Vagina (tissue), 2 donors: Measurements from ENCODE around the gene ROR2. TPM values are rescaled to one million over a fixed set of nuclear protein-coding genes. Genes with fewer than 3 reads are reported as not detected.
A peak's percentile ranks its signal among the peaks of the same experiment; 100 is the strongest.

ENCODE experiments used
- DNase-seq, 2 donors: peaks; one replicate each; pipeline ENCODE4 v3.0.0-alpha.2; 2017; ENCODE audit errors: extremely low spot score in 2 of 2
- H3K27ac ChIP-seq: fragments of 200-600 bp; sonication (generic); one replicate; pipeline ENCODE4 v1.5.1; 2019
- H3K27me3 ChIP-seq: fragments of 200-600 bp; sonication (generic); one replicate; pipeline ENCODE4 v1.5.1; 2019
- H3K36me3 ChIP-seq, 2 donors: fragments of 200-600 bp; sonication (generic); one replicate each; pipeline ENCODE4 v1.5.1; 2017 to 2019
- H3K4me1 ChIP-seq: fragments of 200-600 bp; sonication (generic); one replicate; pipeline ENCODE4 v1.5.1; 2019
- H3K4me3 ChIP-seq, 2 donors: fragments of 200-600 bp; sonication (generic); 1 replicate in 1 of 2; 2 replicates in 1 of 2; pipeline ENCODE4 v1.5.1; 2016 to 2019
- H3K9me3 ChIP-seq: fragments of 200-600 bp; sonication (generic); one replicate; pipeline ENCODE4 v1.5.1; 2019
- CTCF ChIP-seq, 3 experiments: fragments of 450-650 bp in 2 of 3; fragments of 200-600 bp in 1 of 3; sonication (generic) in 1 of 3; IDR thresholded peaks; one replicate each; pipeline ENCODE4 v1.5.1; 2017 to 2019; ENCODE audit warnings: antibody characterized with exemption in 3 of 3, mild to moderate bottlenecking in 2 of 3, moderate library complexity in 2 of 3
- POLR2A ChIP-seq, 2 donors: fragments of 450-650 bp; IDR thresholded peaks; one replicate each; pipeline ENCODE4 v1.6.1; 2017; ENCODE audit warnings: antibody characterized with exemption in 2 of 2, mild to moderate bottlenecking in 2 of 2, moderate library complexity in 2 of 2
- POLR2AphosphoS5 ChIP-seq, 2 donors: sonication (generic); formaldehyde crosslinking; IDR thresholded peaks; one replicate each; pipeline ENCODE4 v1.9.0; 2017; ENCODE audit warnings: antibody characterized with exemption in 2 of 2, mild to moderate bottlenecking in 2 of 2, low read depth in 1 of 2; ENCODE audit not compliant: insufficient read depth in 1 of 2
- intact Hi-C: fragments of 100-400 bp; cut with DNase I; formaldehyde crosslinking; loops from one replicate; pipeline ENCODE4 v1.15.1; 2023
- total RNA-seq: library from RNA; depleted of rRNA; stranded (reverse); fragments of >200 nt; gene quantifications from one replicate; pipeline ENCODE4 v1.2.3, GENCODE V29; 2016

Gene ROR2
- total RNA-seq, 1 donor from 2014 or later = 22.3 TPM

- Histone ChIP-seq H3K4me3 (no peak overlapping the region), H3K4me1 (peaks cover 7% of the 10 kb centered on the region), H3K9me3 (no peaks in the 10 kb centered on the region), H3K36me3 (no peaks in the 10 kb centered on the region), H3K27me3 (no peaks in the 10 kb centered on the region), H3K27ac (no peak overlapping the region)
- TF ChIP-seq POLR2AphosphoS5 (IDR thresholded peaks at IDR 0.05; ENCODE audit: insufficient read depth in 1 of 2, low read depth in 1 of 2) = no peak
- no peak for TF ChIP-seq POLR2A (IDR thresholded peaks at IDR 0.05)
- no peak for TF ChIP-seq CTCF (IDR thresholded peaks at IDR 0.05)
- intact Hi-C loops = no loop called here
- no peak for DNase-seq
These were observed 8.1 kb upstream of the ROR2 start for GRCh38 chr9:91958174-91958573.

GRCh38 chr9:91954841-91955471 lies 4.9 kb upstream of the ROR2 start:
- no peak overlapping the region for H3K27ac ChIP-seq
- peak in 1 of 2 donors; percentile 85 for DNase-seq
- no peaks in the 10 kb centered on the region for H3K27me3 ChIP-seq
- intact Hi-C loops = loop anchor here (5.0 kb wide), 2 partner anchors 133 to 178 kb away; no protein-coding TSS in a partner anchor
- no peak overlapping the region for H3K4me3 ChIP-seq
- no peaks in the 10 kb centered on the region for H3K36me3 ChIP-seq
- TF ChIP-seq POLR2A (IDR thresholded peaks at IDR 0.05) (no peak), CTCF (IDR thresholded peaks at IDR 0.05) (peak; percentile 10 to 36 (median 35))
- peaks cover 18% of the 10 kb centered on the region for H3K4me1 ChIP-seq
- H3K9me3 ChIP-seq = no peaks in the 10 kb centered on the region

GRCh38 chr9:91953718-91954117 lies 3.7 kb upstream of the ROR2 start:
- no peaks in the 10 kb centered on the region for H3K9me3 ChIP-seq
- intact Hi-C loops = loop anchor here (5.0 kb wide), 2 partner anchors 131 to 176 kb away; no protein-coding TSS in a partner anchor
- no peaks in the 10 kb centered on the region for H3K36me3 ChIP-seq
- TF ChIP-seq CTCF (IDR thresholded peaks at IDR 0.05) = no peak
- no peak for TF ChIP-seq POLR2A (IDR thresholded peaks at IDR 0.05)
- TF ChIP-seq POLR2AphosphoS5 (IDR thresholded peaks at IDR 0.05; ENCODE audit: insufficient read depth in 1 of 2, low read depth in 1 of 2) = no peak
- H3K27me3 ChIP-seq = no peaks in the 10 kb centered on the region
- no peak overlapping the region for H3K4me3 ChIP-seq
- peaks cover 28% of the 10 kb centered on the region for H3K4me1 ChIP-seq
- no peak overlapping the region for H3K27ac ChIP-seq
- peak in 1 of 2 donors; percentile 56 for DNase-seq

- no peak overlapping the region for H3K27ac ChIP-seq
- H3K4me1 ChIP-seq = peaks cover 43% of the 10 kb centered on the region
- DNase-seq = peak in 1 of 2 donors; percentile 81
- H3K27me3 ChIP-seq = no peaks in the 10 kb centered on the region
- H3K4me3 ChIP-seq = no peak overlapping the region
- H3K36me3 ChIP-seq = no peaks in the 10 kb centered on the region
- TF ChIP-seq POLR2AphosphoS5 (IDR thresholded peaks at IDR 0.05; ENCODE audit: insufficient read depth in 1 of 2, low read depth in 1 of 2) (no peak), CTCF (IDR thresholded peaks at IDR 0.05) (no peak), POLR2A (IDR thresholded peaks at IDR 0.05) (no peak)
- no peaks in the 10 kb centered on the region for H3K9me3 ChIP-seq
- intact Hi-C loops = loop anchor here (5.0 kb wide), 2 partner anchors 130 to 175 kb away; no protein-coding TSS in a partner anchor
These were observed 2.0 kb upstream of the ROR2 start for GRCh38 chr9:91951944-91952520.

GRCh38 chr9:91949392-91949945 lies 559 bp downstream of the ROR2 start:
- DNase-seq = peak in 1 of 2 donors; percentile 85
- intact Hi-C loops = loop anchor here (10.0 kb wide), 1 partner anchor 55 kb away; no protein-coding TSS in a partner anchor
- Histone ChIP-seq H3K27me3 (no peaks in the 10 kb centered on the region), H3K9me3 (no peaks in the 10 kb centered on the region), H3K4me3 (peak overlapping the region; percentile 63 to 85), H3K4me1 (peaks cover 59% of the 10 kb centered on the region), H3K36me3 (no peaks in the 10 kb centered on the region), H3K27ac (peak overlapping the region; percentile 87)
- TF ChIP-seq CTCF (IDR thresholded peaks at IDR 0.05) = no peak
- TF ChIP-seq POLR2A (IDR thresholded peaks at IDR 0.05) = no peak
- peak in 1 of 2 donors; percentile 7 for TF ChIP-seq POLR2AphosphoS5 (IDR thresholded peaks at IDR 0.05; ENCODE audit: insufficient read depth in 1 of 2, low read depth in 1 of 2)
